Vagina (tissue), 2 donors: ENCODE results near the gene OR11A1. TPM values are rescaled to one million over a fixed set of nuclear protein-coding genes. Genes with fewer than 3 reads are reported as not detected.
"Not testable (repeated sequence)": the region's sequence is repeated elsewhere in the genome, so short reads cannot be mapped to it uniquely, and the experiment has no call there.

ENCODE experiments used
- DNase-seq, 2 donors: peaks; one replicate each; pipeline ENCODE4 v3.0.0-alpha.2; 2017; ENCODE audit errors: extremely low spot score in 2 of 2
- H3K27ac ChIP-seq: fragments of 200-600 bp; sonication (generic); one replicate; pipeline ENCODE4 v1.5.1; 2019
- H3K27me3 ChIP-seq: fragments of 200-600 bp; sonication (generic); one replicate; pipeline ENCODE4 v1.5.1; 2019
- H3K36me3 ChIP-seq, 2 donors: fragments of 200-600 bp; sonication (generic); one replicate each; pipeline ENCODE4 v1.5.1; 2017 to 2019
- H3K4me1 ChIP-seq: fragments of 200-600 bp; sonication (generic); one replicate; pipeline ENCODE4 v1.5.1; 2019
- H3K4me3 ChIP-seq, 2 donors: fragments of 200-600 bp; sonication (generic); 1 replicate in 1 of 2; 2 replicates in 1 of 2; pipeline ENCODE4 v1.5.1; 2016 to 2019
- H3K9me3 ChIP-seq: fragments of 200-600 bp; sonication (generic); one replicate; pipeline ENCODE4 v1.5.1; 2019
- CTCF ChIP-seq, 3 experiments: fragments of 450-650 bp in 2 of 3; fragments of 200-600 bp in 1 of 3; sonication (generic) in 1 of 3; IDR thresholded peaks; one replicate each; pipeline ENCODE4 v1.5.1; 2017 to 2019; ENCODE audit warnings: antibody characterized with exemption in 3 of 3, mild to moderate bottlenecking in 2 of 3, moderate library complexity in 2 of 3
- POLR2A ChIP-seq, 2 donors: fragments of 450-650 bp; IDR thresholded peaks; one replicate each; pipeline ENCODE4 v1.6.1; 2017; ENCODE audit warnings: antibody characterized with exemption in 2 of 2, mild to moderate bottlenecking in 2 of 2, moderate library complexity in 2 of 2
- POLR2AphosphoS5 ChIP-seq, 2 donors: sonication (generic); formaldehyde crosslinking; IDR thresholded peaks; one replicate each; pipeline ENCODE4 v1.9.0; 2017; ENCODE audit warnings: antibody characterized with exemption in 2 of 2, mild to moderate bottlenecking in 2 of 2, low read depth in 1 of 2; ENCODE audit not compliant: insufficient read depth in 1 of 2
- intact Hi-C: fragments of 100-400 bp; cut with DNase I; formaldehyde crosslinking; loops from one replicate; pipeline ENCODE4 v1.15.1; 2023
- total RNA-seq: library from RNA; depleted of rRNA; stranded (reverse); fragments of >200 nt; gene quantifications from one replicate; pipeline ENCODE4 v1.2.3, GENCODE V29; 2016

OR11A1 gene
- total RNA-seq, 1 donor from 2014 or later = not detected

- Histone ChIP-seq H3K27ac (no peak overlapping the region), H3K4me1 (no peaks in the 10 kb centered on the region), H3K27me3 (no peaks in the 10 kb centered on the region), H3K4me3 (no peak overlapping the region), H3K9me3 (no peaks in the 10 kb centered on the region), H3K36me3 (no peaks in the 10 kb centered on the region)
- no peak for DNase-seq
- intact Hi-C loops = no loop called here
- TF ChIP-seq POLR2A (IDR thresholded peaks at IDR 0.05) (no peak), POLR2AphosphoS5 (IDR thresholded peaks at IDR 0.05; ENCODE audit: insufficient read depth in 1 of 2, low read depth in 1 of 2) (no peak), CTCF (IDR thresholded peaks at IDR 0.05) (no peak)
These were observed 8.4 kb upstream of the OR11A1 start for GRCh38 chr6:29465279-29465678.

GRCh38 chr6:29462022-29462421 is 5.2 kb upstream of the OR11A1 start:
- Histone ChIP-seq H3K9me3 (no peaks in the 10 kb centered on the region), H3K4me1 (no peaks in the 10 kb centered on the region), H3K36me3 (no peaks in the 10 kb centered on the region), H3K27ac (no peak overlapping the region), H3K4me3 (no peak overlapping the region), H3K27me3 (no peaks in the 10 kb centered on the region)
- TF ChIP-seq CTCF (IDR thresholded peaks at IDR 0.05) = no peak
- TF ChIP-seq POLR2AphosphoS5 (IDR thresholded peaks at IDR 0.05; ENCODE audit: insufficient read depth in 1 of 2, low read depth in 1 of 2) = no peak
- no peak for TF ChIP-seq POLR2A (IDR thresholded peaks at IDR 0.05)
- intact Hi-C loops = no loop called here
- DNase-seq = no peak

- no peak overlapping the region for H3K27ac ChIP-seq
- DNase-seq = no peak
- no peak for TF ChIP-seq POLR2AphosphoS5 (IDR thresholded peaks at IDR 0.05; ENCODE audit: insufficient read depth in 1 of 2, low read depth in 1 of 2)
- no peak for TF ChIP-seq POLR2A (IDR thresholded peaks at IDR 0.05)
- no peak for TF ChIP-seq CTCF (IDR thresholded peaks at IDR 0.05)
- no peaks in the 10 kb centered on the region for H3K9me3 ChIP-seq
- no peaks in the 10 kb centered on the region for H3K27me3 ChIP-seq
- intact Hi-C loops = no loop called here
- H3K4me1 ChIP-seq = no peaks in the 10 kb centered on the region
- H3K36me3 ChIP-seq = no peaks in the 10 kb centered on the region
- no peak overlapping the region for H3K4me3 ChIP-seq
These were observed 4.3 kb upstream of the OR11A1 start for GRCh38 chr6:29461021-29461814.

GRCh38 chr6:29451471-29452193 is 5.2 kb downstream of the OR11A1 start:
- Histone ChIP-seq H3K9me3 (no peaks in the 10 kb centered on the region), H3K4me1 (no peaks in the 10 kb centered on the region), H3K4me3 (no peak overlapping the region), H3K36me3 (no peaks in the 10 kb centered on the region), H3K27ac (no peak overlapping the region), H3K27me3 (no peaks in the 10 kb centered on the region)
- intact Hi-C loops = no loop called here
- no peak for TF ChIP-seq CTCF (IDR thresholded peaks at IDR 0.05)
- TF ChIP-seq POLR2AphosphoS5 (IDR thresholded peaks at IDR 0.05; ENCODE audit: insufficient read depth in 1 of 2, low read depth in 1 of 2) = no peak
- no peak for TF ChIP-seq POLR2A (IDR thresholded peaks at IDR 0.05)
- DNase-seq = no peak

GRCh38 chr6:29447670-29448069 is 9.2 kb downstream of the OR11A1 start:
- TF ChIP-seq POLR2A (IDR thresholded peaks at IDR 0.05) (no peak), CTCF (IDR thresholded peaks at IDR 0.05) (no peak), POLR2AphosphoS5 (IDR thresholded peaks at IDR 0.05; ENCODE audit: insufficient read depth in 1 of 2, low read depth in 1 of 2) (no peak)
- intact Hi-C loops = no loop called here

GRCh38 chr6:29444031-29444430 is 12.8 kb downstream of the OR11A1 start:
- H3K36me3 ChIP-seq, H3K27ac ChIP-seq, intact Hi-C loops, H3K4me3 ChIP-seq, H3K27me3 ChIP-seq, DNase-seq, H3K9me3 ChIP-seq, H3K4me1 ChIP-seq: not testable (repeated sequence)

More at GRCh38 chr6:29447670-29448069, 9.2 kb downstream of the OR11A1 start:
- H3K27me3 ChIP-seq = no peaks in the 10 kb centered on the region
- H3K36me3 ChIP-seq = no peaks in the 10 kb centered on the region
- no peak for DNase-seq
- H3K27ac ChIP-seq = no peak overlapping the region
- H3K4me1 ChIP-seq = no peaks in the 10 kb centered on the region
- no peak overlapping the region for H3K4me3 ChIP-seq
- H3K9me3 ChIP-seq = no peaks in the 10 kb centered on the region
